HFF-Myc (cell line): Measurements from ENCODE around the gene DLGAP4.

Experiments
- DNase-seq: peaks from one replicate; pipeline ENCODE4 v3.0.0-alpha.2; 2011; ENCODE audit warnings: low read depth; ENCODE audit errors: extremely low read depth
- H3K4me3 ChIP-seq: replicated peaks from 2 replicates; pipeline ENCODE4 v1.5.1; 2011; ENCODE audit warnings: low read depth, mild to moderate bottlenecking, control low read depth, low read length
- TF ChIP-seq, protein P1 (sequence below): IDR thresholded peaks from 2 replicates; pipeline ENCODE4 v1.5.1; 2012; ENCODE audit warnings: mild to moderate bottlenecking, low read depth, low read length, control low read depth; ENCODE audit errors: missing control alignments

DLGAP4 gene

DNA sequence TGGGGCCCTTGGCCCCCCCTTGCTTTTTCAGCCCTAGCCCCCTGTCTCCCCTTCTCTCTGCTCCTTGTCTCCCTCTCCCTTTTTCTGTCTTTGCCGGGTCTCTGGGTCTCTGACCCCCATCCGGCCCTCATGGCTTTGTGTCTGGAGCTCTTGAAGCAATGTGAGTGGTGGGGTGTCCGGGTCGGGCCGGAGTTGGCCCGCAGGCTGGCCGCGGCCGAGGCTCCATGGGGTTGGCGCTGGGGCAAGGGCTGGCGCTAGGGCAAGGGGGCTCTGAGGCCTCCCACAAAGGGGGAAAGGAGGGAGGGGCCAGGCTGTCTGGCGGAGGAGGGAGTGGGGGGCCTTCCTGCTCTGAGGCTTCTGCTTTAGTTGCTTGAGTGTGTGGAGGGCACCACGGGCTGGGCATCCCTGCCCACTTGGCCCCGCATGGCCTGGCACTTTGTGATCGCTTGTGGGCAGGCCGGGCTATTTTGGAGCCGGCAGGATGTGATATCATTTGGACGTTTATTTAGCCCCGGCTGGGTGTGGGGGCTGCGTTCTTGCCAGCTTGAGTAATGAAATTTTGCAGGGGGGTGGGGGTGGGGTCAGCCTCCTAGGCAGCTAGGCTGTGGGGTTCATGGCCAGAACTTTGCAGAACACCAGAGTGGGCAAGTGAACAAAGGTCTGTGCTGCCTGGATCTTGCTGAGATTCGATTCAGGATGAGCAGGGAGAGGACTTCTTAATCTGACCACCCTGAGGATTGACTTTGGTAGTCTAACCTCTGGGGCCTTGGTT lies 156.5 kb downstream of the DLGAP4 start:
- H3K4me3 ChIP-seq = peak overlapping the region; percentile 90
- DNase-seq = no peak
- TF ChIP-seq, protein P1, sequence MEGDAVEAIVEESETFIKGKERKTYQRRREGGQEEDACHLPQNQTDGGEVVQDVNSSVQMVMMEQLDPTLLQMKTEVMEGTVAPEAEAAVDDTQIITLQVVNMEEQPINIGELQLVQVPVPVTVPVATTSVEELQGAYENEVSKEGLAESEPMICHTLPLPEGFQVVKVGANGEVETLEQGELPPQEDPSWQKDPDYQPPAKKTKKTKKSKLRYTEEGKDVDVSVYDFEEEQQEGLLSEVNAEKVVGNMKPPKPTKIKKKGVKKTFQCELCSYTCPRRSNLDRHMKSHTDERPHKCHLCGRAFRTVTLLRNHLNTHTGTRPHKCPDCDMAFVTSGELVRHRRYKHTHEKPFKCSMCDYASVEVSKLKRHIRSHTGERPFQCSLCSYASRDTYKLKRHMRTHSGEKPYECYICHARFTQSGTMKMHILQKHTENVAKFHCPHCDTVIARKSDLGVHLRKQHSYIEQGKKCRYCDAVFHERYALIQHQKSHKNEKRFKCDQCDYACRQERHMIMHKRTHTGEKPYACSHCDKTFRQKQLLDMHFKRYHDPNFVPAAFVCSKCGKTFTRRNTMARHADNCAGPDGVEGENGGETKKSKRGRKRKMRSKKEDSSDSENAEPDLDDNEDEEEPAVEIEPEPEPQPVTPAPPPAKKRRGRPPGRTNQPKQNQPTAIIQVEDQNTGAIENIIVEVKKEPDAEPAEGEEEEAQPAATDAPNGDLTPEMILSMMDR = no peak

- TF ChIP-seq, protein P1 = no peak
- H3K4me3 ChIP-seq = peak overlapping the region; percentile 90
These were observed 157.3 kb downstream of the DLGAP4 start for GRCh38 chr20:36463212-36464061.

GRCh38 chr20:36465109-36466080 lies 159.3 kb downstream of the DLGAP4 start:
- no peak for DNase-seq
- 0 out of 2 replicates have a peak overlapping the region, but pooled peaks have one; percentile 11 for H3K4me3 ChIP-seq
- TF ChIP-seq, protein P1 = no peak

More at GRCh38 chr20:36463212-36464061, 157.3 kb downstream of the DLGAP4 start:
- no peak for DNase-seq

GRCh38 chr20:36466089-36466488 lies 159.9 kb downstream of the DLGAP4 start:
- TF ChIP-seq, protein P1 = no peak
- no peak for DNase-seq
- no peak overlapping the region for H3K4me3 ChIP-seq

- no peak overlapping the region for H3K4me3 ChIP-seq
- no peak for DNase-seq
- TF ChIP-seq, protein P1 = no peak
These were observed 161.2 kb downstream of the DLGAP4 start for GRCh38 chr20:36467076-36467999.
